ENCODE data around the gene MLF1.
"Not testable (repeated sequence)": the region's sequence is repeated elsewhere in the genome, so short reads cannot be mapped to it uniquely, and the experiment has no call there.

MLF1 gene, protein sequence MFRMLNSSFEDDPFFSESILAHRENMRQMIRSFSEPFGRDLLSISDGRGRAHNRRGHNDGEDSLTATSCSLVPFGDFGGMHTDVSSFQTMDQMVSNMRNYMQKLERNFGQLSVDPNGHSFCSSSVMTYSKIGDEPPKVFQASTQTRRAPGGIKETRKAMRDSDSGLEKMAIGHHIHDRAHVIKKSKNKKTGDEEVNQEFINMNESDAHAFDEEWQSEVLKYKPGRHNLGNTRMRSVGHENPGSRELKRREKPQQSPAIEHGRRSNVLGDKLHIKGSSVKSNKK

GRCh38 chr3:158570999-158571702 is at the start of gene MLF1:
Gene MLF1 (plus strand): TSS chr3:158571194. CDS start chr3:158571301, 107 bp downstream.
- DNase-seq (ENCODE audit: low spot score): peak; percentile 97

- no peak for DNase-seq (ENCODE audit: low spot score)
Observed at GRCh38 chr3:158522221-158523136, 48.5 kb upstream of the MLF1 start.

DNA sequence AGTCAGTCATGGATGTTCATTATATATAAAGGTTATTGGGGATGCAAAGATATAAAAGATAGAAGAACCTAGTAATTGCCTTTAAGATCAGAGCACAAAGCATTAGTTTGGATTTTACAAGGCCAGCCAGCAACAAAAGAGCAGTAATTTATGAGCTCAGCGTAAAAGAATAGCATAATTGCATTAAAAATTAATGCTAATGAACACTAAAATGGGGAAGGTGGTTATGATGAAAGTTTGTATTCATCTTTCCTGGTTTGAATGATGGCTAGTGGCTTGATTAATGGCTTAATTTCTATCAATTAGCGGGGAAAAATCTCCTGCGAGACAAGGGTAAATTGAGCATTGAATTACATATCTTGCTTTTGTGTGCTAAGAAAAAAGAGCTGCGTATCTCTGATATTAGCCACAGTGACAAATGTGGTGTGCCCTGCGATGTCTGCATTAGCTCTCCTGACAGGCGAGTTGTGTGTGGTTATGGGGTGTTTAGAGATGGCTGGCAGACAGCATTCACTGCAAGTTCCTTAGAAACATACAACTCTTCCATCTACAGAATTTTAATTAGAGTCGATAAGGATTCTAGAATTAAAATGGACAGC is 42.8 kb upstream of the MLF1 start:
- no peak for DNase-seq (ENCODE audit: low spot score)

DNA sequence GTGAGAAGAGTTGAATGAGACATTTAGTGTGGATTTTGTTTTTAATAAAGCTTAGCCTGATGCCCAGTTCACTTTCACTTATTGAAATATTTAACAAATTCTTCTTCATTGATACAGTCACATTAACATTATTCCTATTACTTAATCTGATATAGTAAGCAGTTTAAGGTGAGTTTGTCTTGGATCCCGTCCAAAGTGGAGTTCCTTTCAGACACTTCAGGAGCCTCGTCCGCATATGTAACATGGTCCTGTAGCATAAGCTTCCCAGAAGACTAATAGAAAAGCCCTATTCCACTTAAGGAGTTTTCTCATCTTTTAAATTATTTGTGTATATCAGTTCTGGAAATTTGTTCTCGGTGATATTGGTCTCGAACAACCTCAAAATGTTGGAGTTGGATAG is 39.7 kb upstream of the MLF1 start:
- DNase-seq (ENCODE audit: low spot score): no peak

- no peak for DNase-seq (ENCODE audit: low spot score)
Observed at GRCh38 chr3:158532099-158532734, 38.8 kb upstream of the MLF1 start.

DNA sequence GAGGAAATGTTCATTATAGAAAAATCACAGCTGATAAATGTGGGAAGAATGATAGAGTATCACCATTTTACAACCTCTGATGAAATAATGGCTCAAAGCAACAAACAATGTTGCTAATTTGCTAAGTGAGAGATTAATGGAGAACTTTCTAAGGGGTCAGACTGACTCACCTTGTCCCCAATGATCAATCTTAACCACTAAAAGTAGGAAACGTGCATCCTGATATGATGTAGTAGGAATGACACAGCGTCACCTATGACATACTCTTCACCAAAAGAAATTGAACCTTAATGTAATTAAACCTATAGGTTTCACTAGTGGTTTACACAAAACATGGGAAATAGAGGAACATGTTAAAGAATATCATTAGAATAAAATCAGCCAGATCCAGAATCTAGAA is 35.1 kb upstream of the MLF1 start:
- no peak for DNase-seq (ENCODE audit: low spot score)

DNA sequence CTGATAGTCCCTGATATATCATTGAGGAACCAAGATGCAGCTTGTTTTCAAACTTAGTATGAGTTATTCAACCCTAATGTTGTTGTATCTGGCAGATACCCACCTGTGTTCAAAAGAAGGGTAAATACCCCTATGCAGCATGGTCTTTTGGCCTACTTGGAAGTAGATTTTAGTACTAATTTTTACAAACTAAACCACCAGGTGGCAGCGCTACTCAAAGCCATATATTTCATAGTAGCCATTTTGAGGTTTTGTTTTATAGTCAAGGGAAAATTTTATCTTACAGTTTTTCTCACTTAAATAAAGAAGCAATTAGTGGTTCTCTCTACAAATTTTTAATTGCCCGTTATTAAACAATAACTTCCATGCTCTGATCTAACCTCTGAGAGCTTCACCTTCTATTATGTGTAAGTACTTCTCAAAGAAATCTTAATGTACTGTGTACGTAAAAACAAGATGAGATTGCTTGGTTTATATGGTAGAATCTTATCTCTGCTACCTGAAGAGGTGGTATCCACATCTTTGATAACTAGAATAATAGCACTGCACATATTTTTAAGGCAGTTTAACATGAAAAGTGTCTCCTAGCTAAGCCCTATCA is 31.5 kb upstream of the MLF1 start:
- DNase-seq (ENCODE audit: low spot score): no peak

DNA sequence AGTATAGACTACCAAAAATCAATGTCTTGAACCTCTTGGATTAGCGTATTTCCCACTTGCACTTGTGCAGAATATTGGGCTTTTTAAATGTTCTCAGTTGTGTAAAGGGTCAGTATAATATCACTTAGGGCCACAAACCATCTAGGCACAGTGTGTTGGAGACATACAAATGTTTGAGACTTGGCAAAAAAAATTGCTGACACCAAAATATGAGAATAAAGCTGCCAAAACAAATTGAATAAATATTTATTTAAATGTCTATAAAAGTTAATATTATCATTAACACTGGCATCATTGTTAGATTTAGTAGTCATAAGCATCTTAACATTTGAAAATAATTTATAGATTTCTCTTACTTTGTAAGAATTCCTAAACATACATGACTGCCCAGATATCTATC is 30.9 kb upstream of the MLF1 start:
- no peak for DNase-seq (ENCODE audit: low spot score)

- no peak for DNase-seq (ENCODE audit: low spot score)
Observed at GRCh38 chr3:158548691-158549090, 22.3 kb upstream of the MLF1 start.

DNA sequence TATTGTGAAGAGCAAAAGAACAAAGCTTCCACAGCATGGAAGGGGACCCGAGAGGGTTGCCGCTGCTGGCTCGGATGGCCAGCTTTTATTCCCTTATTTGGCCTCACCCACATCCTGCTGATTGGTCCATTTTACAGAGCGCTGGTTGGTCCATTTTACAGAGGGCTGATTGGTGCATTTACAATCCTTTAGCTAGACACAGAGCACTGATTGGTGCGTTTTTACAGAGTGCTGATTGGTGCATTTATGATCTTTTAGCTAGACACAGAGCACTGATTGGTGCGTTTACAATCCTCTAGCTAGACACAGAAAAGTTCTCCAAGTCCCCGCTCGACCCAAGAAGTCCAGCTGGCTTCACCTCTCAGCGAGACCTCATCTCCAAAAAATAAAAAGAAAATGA is 21.1 kb upstream of the MLF1 start:
- not testable (repeated sequence) for DNase-seq (ENCODE audit: low spot score)

DNA sequence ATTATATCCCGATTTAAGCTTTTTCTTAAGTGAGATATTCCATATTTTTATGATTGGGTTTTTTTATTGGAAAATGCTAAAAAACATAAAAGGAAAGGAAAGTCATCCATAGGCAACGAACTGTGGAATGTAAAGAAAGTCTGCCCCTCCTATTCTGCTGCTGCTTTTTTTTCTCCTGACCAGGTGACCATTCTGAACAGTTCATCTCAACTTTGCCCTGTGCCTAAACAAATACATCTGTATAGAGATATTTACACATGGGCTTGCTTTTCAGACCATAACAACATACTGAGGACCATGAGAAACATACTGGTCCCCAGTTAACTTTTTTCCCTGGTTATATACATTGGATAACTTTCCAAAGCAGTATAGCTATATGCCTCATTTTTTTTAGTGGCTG is 18.9 kb upstream of the MLF1 start:
- no peak for DNase-seq (ENCODE audit: low spot score)

DNA sequence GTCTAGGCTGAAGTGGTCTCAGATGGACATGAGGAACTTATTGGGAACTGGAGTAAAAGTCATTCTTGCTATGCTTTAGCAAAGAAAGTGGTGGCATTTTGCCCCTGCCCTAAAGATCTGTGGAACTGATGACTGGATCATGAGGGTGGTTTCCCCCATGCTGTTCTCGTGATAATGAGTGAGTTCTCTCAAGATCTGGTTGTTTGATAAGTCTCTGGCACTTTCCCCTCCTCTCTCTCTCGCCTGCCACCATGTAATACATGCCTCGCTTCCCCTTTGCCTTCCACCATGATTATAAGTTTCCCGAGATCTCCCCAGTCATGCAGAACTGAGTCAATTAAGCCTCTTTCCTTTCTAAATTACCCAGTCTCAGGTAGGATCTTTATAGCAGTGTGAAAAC is 11.5 kb upstream of the MLF1 start:
- no peak for DNase-seq (ENCODE audit: low spot score)

- no peak for DNase-seq (ENCODE audit: low spot score)
Observed at GRCh38 chr3:158560979-158561378, 10.0 kb upstream of the MLF1 start.

GRCh38 chr3:158562674-158563073 is 8.3 kb upstream of the MLF1 start:
- DNase-seq (ENCODE audit: low spot score): no peak

- DNase-seq (ENCODE audit: low spot score): no peak
Observed at GRCh38 chr3:158563076-158563475, 7.9 kb upstream of the MLF1 start.

- no peak for DNase-seq (ENCODE audit: low spot score)
Observed at GRCh38 chr3:158565076-158565475, 5.9 kb upstream of the MLF1 start.

DNA sequence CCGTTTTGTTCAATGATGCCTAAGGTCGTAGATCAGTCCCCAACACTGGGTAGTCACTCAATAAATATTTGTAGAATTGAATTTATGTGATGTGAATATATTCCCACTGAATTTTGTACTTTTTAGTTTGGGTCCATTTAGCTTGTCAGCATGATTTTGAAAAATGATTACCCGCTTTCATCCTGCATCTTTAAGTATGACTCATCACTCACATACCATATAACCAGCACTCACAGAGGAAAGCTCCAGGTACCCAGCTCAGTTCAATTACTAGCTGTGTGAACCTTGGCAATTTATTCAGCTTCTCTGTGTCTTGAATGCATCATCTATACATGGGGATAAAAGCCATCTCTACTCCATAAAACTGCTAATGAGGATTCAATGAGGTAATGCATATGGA is 2.2 kb upstream of the MLF1 start:
- DNase-seq (ENCODE audit: low spot score): no peak

- no peak for DNase-seq (ENCODE audit: low spot score)
Observed at GRCh38 chr3:158569794-158570193, 1.2 kb upstream of the MLF1 start.

DNA sequence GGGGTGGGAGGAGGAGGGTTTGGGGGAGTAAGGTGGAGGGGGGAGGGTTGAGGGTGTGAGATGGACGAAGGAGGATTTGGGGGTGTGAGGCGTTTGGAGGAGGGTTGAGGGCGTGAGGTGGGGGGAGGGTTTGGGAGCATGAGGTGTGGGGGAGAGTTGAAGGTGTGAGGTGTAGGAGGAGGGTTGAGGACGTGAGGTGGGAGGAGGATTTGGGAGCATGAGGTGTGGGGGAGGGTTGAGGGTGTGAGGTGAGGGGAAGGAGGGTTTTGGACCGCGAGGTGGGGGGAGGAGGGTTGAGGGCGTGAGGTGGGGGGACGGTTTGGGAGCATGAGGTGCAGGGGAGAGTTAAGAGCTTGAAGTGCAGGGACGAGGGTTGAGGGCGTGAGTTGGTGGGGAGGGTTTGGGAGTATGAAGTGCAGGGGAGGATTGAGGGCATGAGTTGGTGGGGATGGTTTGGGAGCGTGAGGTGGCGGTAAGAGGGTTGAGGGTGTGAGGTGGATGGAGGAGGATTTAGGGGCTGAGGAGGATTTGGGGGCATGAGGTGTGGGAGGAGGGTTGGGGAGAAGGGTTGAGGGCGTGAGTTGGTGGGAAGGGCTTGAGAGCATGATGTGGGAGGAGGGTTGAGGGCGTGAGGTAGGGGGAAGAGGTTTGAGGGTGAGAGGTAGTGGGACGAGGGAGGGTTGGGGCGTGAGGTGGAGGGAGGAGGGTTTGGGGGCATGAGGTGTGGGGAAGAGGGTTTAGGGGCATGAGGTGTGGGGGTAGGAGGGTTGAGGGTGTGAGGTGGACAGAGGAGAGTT is 1.2 kb downstream of the MLF1 start:
- no peak for DNase-seq (ENCODE audit: low spot score)

- no peak for DNase-seq (ENCODE audit: low spot score)
Observed at GRCh38 chr3:158572766-158573060, 1.7 kb downstream of the MLF1 start.

DNA sequence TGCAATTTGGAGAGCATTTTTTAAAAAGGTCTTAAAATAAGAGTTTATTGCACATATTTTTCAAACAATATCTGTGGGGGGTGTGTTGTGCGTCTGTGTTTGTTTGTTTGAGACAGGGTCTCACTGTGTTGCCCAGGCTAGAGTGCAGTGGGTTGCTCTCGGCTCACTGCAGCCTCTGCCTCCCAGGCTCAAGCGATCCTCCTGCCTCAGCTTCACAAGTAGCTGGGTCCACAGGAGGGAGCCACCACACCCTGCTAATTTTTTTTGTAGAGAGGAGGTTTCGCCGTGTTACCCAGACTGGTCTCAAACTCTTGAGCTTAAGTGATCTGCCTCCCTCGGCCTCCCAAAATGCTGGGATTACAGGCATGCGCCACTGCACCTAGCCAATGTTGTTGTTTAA is 2.7 kb downstream of the MLF1 start:
- DNase-seq (ENCODE audit: low spot score): no peak

All from ecto neural progenitor cell (in vitro differentiated cells).